NT2/D1 (cell line): Measurements from ENCODE around the gene ACSF3.

Experiments used
- DNase-seq: peaks from one replicate; pipeline ENCODE4 v3.0.0-alpha.2; 2011; ENCODE audit warnings: low read depth, low spot score
- H3K27me3 ChIP-seq: 2 replicates; pipeline ENCODE4 v1.6.0; 2011; ENCODE audit warnings: mild to moderate bottlenecking; ENCODE audit not compliant: insufficient read length, insufficient read depth
- H3K36me3 ChIP-seq: 2 replicates; pipeline ENCODE4 v1.6.1; 2011; ENCODE audit warnings: mild to moderate bottlenecking, low read length, mixed read lengths; ENCODE audit not compliant: insufficient read depth, insufficient read length
- H3K4me1 ChIP-seq: 2 replicates; pipeline ENCODE4 v1.5.1; 2011; ENCODE audit not compliant: insufficient read depth, insufficient read length
- H3K4me3 ChIP-seq: 2 replicates; pipeline ENCODE4 v1.5.1; 2011; ENCODE audit warnings: low read depth; ENCODE audit not compliant: insufficient read length
- H3K9ac ChIP-seq: 2 replicates; pipeline ENCODE4 v1.6.0; 2011; ENCODE audit warnings: low read depth; ENCODE audit not compliant: insufficient read length
- H3K9me3 ChIP-seq: 2 replicates; pipeline ENCODE4 v1.5.1; 2011; ENCODE audit warnings: mild to moderate bottlenecking, low read length; ENCODE audit not compliant: insufficient read depth
- SUZ12 ChIP-seq: IDR thresholded peaks from 2 replicates; pipeline ENCODE4 v1.6.1; 2011; ENCODE audit not compliant: insufficient read length, insufficient read depth; ENCODE audit errors: extremely low read depth
- YY1 ChIP-seq: IDR thresholded peaks from 2 replicates; pipeline ENCODE4 v1.6.1; 2011; ENCODE audit not compliant: insufficient read length, insufficient read depth
- ZNF274 ChIP-seq: IDR thresholded peaks from 2 replicates; pipeline ENCODE4 v1.6.1; 2011; ENCODE audit warnings: mild to moderate bottlenecking, low read depth, low read length

Gene ACSF3

GRCh38 chr16:89093602-89094251, at the start of gene ACSF3:
ACSF3 (plus strand) TSS chr16:89093852; CDS start chr16:89100682, 6,830 bp downstream.
- no peak for DNase-seq
- H3K4me3 ChIP-seq = peak within 1 kb of the TSS; percentile 89
- peaks cover 18% of the 10 kb centered on the region for H3K4me1 ChIP-seq
- H3K9ac ChIP-seq = peak within 1 kb of the TSS; percentile 89
- H3K27me3 ChIP-seq = peaks cover 43% of the 10 kb centered on the region
- H3K9me3 ChIP-seq = no peaks in the 10 kb centered on the region
- peaks cover 20% of the 10 kb centered on the region for H3K36me3 ChIP-seq
- TF ChIP-seq YY1 = no peak
- TF ChIP-seq ZNF274 = no peak

DNA sequence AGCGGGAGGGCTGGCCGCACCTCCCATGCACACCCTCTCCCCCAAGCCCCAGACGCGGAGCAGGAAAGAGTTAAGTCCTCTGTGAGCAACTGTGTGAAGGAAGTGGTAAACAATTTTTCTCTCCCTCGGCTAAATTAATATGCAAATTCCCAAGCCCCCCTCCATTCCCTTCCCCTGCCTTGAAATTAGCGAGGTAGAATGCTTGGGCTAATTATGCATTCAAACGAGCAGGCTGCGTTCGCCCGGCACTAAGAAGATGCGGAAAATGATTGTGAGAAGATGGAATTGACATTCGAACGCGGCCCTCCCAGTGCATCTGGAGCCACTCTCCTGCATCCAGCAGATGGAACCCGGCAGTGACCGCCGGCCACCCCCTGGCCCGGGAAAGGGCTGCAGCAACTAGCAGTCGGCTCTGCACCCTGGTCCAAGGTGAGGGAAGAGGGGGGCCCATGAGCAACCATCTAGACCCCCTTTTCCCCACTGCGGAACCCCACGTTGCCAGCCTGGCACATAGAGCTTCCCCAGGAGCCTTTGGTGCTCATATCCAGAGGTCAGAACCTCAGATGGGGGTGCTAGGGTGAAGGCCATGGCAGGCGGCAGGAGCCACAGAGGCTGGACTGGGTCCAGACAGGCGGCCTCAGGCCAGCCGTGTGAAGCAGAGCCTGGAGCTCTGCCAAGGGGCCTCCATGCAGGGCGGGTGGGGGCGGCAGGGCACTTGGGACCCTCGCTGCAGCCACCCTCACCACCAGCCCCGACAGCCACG, 49.1 kb upstream of the ACSF3 start:
- H3K4me1 ChIP-seq = peaks cover 2% of the 10 kb centered on the region
- DNase-seq = no peak
- TF ChIP-seq SUZ12 (no peak), ZNF274 (no peak), YY1 (no peak)

GRCh38 chr16:89045181-89045815, 48.4 kb upstream of the ACSF3 start:
- Histone ChIP-seq H3K4me3 (no peak overlapping the region), H3K36me3 (no peaks in the 10 kb centered on the region), H3K9me3 (no peaks in the 10 kb centered on the region), H3K9ac (no peak overlapping the region), H3K27me3 (peaks cover 2% of the 10 kb centered on the region), H3K4me1 (peaks cover 2% of the 10 kb centered on the region)
- no peak for DNase-seq
- TF ChIP-seq YY1 = no peak
- no peak for TF ChIP-seq SUZ12

More for the DNA sequence above, 49.1 kb upstream of the ACSF3 start:
- no peak overlapping the region for H3K4me3 ChIP-seq
- no peaks in the 10 kb centered on the region for H3K9me3 ChIP-seq
- H3K9ac ChIP-seq = no peak overlapping the region
- no peaks in the 10 kb centered on the region for H3K36me3 ChIP-seq
- H3K27me3 ChIP-seq = peaks cover 2% of the 10 kb centered on the region

GRCh38 chr16:89045881-89046280, 47.8 kb upstream of the ACSF3 start:
- no peak overlapping the region for H3K9ac ChIP-seq
- no peak for DNase-seq
- H3K9me3 ChIP-seq = no peaks in the 10 kb centered on the region
- no peak for TF ChIP-seq ZNF274
- no peak for TF ChIP-seq YY1
- TF ChIP-seq SUZ12 = no peak
- no peaks in the 10 kb centered on the region for H3K36me3 ChIP-seq
- H3K4me1 ChIP-seq = peaks cover 4% of the 10 kb centered on the region
- H3K27me3 ChIP-seq = peaks cover 2% of the 10 kb centered on the region
- H3K4me3 ChIP-seq = no peak overlapping the region

GRCh38 chr16:89046491-89046890, 47.2 kb upstream of the ACSF3 start:
- peaks cover 2% of the 10 kb centered on the region for H3K27me3 ChIP-seq
- H3K4me3 ChIP-seq = no peak overlapping the region
- H3K9ac ChIP-seq = no peak overlapping the region
- DNase-seq = no peak
- TF ChIP-seq ZNF274 (no peak), YY1 (no peak), SUZ12 (no peak)
- no peaks in the 10 kb centered on the region for H3K36me3 ChIP-seq
- no peaks in the 10 kb centered on the region for H3K9me3 ChIP-seq
- H3K4me1 ChIP-seq = peaks cover 5% of the 10 kb centered on the region

- DNase-seq = no peak
- H3K4me1 ChIP-seq = peaks cover 7% of the 10 kb centered on the region
- no peaks in the 10 kb centered on the region for H3K9me3 ChIP-seq
- H3K4me3 ChIP-seq = no peak overlapping the region
- H3K9ac ChIP-seq = no peak overlapping the region
- TF ChIP-seq ZNF274 = no peak
- no peak for TF ChIP-seq YY1
- no peak for TF ChIP-seq SUZ12
- H3K36me3 ChIP-seq = no peaks in the 10 kb centered on the region
- H3K27me3 ChIP-seq = peaks cover 2% of the 10 kb centered on the region
These were observed 46.1 kb upstream of the ACSF3 start for GRCh38 chr16:89047331-89048089.
